Sigmoid colon (tissue), 4 donors: ENCODE measurements around the gene IFIT1B.

Experiments
- EP300 ChIP-seq, 4 donors: sonication (generic); formaldehyde crosslinking; IDR thresholded peaks; one replicate each; pipeline ENCODE4 v1.6.1; 2017; ENCODE audit warnings: antibody characterized with exemption in 4 of 4
- POLR2A ChIP-seq, 2 donors: fragments of 450-650 bp; IDR thresholded peaks; one replicate each; pipeline ENCODE4 v1.6.1; 2016; ENCODE audit warnings: antibody characterized with exemption in 2 of 2, mild to moderate bottlenecking in 2 of 2, moderate library complexity in 2 of 2
- POLR2AphosphoS5 ChIP-seq, 4 donors: sonication (generic); formaldehyde crosslinking; IDR thresholded peaks; one replicate each; pipeline ENCODE4 v1.6.1; 2017; ENCODE audit warnings: antibody characterized with exemption in 4 of 4
- TF ChIP-seq, protein P1 (sequence below), 4 experiments: fragments of 450-650 bp in 3 of 4; fragments of 200-600 bp in 1 of 4; IDR thresholded peaks; one replicate each; pipeline ENCODE4 v1.5.1; 2016 to 2019; ENCODE audit warnings: antibody characterized with exemption in 4 of 4, mild to moderate bottlenecking in 3 of 4, moderate library complexity in 2 of 4

DNA sequence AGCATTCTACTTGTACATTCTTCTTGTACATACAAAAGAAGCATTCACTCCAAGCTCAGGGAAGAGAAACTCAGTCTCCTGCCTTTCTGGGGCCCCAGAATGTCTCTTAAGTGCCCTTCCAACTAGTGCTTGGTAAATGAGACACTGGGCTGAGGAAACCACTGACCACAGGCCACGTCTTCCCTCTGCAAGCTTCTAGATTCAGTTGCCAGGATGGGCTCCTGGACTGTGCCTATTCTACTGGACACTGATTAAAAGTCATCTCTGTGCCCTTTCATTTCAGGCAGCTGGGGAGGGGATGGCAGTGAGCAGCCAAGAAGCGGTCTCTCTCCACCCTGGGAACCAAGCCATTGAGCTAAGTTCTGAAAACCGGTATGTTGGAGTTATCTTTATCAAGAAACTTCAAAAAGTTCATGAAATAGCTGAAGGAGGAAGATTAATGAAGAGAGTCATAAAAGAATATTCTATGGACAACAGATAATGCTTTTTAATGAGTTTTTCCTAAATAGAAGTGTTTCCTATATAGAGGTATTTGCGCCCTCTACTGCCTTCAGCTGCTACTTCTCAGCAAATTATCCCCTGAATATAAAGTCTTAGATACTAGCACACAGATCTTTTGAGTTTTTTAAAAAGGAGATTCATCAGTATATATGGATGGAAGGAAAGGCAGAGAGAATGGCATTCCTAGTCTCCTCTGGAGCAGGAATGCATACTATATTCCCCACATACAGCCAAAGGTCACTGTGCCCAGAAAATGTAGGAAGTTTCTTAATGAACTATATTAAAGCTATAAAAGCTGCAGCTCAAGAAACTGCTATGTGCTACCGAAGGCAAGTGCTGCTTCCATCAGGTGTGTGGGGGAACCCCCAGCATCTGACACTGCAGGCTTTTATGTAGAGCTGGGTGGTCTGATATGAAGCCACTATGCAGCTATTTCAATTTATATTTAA, 8.4 kb upstream of the IFIT1B start:
- TF ChIP-seq, protein P1, sequence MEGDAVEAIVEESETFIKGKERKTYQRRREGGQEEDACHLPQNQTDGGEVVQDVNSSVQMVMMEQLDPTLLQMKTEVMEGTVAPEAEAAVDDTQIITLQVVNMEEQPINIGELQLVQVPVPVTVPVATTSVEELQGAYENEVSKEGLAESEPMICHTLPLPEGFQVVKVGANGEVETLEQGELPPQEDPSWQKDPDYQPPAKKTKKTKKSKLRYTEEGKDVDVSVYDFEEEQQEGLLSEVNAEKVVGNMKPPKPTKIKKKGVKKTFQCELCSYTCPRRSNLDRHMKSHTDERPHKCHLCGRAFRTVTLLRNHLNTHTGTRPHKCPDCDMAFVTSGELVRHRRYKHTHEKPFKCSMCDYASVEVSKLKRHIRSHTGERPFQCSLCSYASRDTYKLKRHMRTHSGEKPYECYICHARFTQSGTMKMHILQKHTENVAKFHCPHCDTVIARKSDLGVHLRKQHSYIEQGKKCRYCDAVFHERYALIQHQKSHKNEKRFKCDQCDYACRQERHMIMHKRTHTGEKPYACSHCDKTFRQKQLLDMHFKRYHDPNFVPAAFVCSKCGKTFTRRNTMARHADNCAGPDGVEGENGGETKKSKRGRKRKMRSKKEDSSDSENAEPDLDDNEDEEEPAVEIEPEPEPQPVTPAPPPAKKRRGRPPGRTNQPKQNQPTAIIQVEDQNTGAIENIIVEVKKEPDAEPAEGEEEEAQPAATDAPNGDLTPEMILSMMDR (IDR thresholded peaks at IDR 0.05), result peak in 2 of 4 experiments; percentile 13 to 34
- no peak for TF ChIP-seq EP300 (IDR thresholded peaks at IDR 0.05)
- no peak for TF ChIP-seq POLR2A (IDR thresholded peaks at IDR 0.05)
- no peak for TF ChIP-seq POLR2AphosphoS5 (IDR thresholded peaks at IDR 0.05)
